IMR-90 (cell line): ENCODE results near the gene NSD2. TPM values are rescaled to one million over a fixed set of nuclear protein-coding genes. Genes with fewer than 3 reads are reported as not detected.

ENCODE experiments used
- ATAC-seq: fragments of 200-7000 bp; cut with Tn5 transposase; 2 replicates; pipeline ENCODE4 v1.9.1; 2020; ENCODE audit warnings: low read depth, mild to moderate bottlenecking, moderate library complexity
- BruUV-seq: library from RNA; stranded (reverse); fragments of 400-500 nt; replicated peaks from 2 replicates; lab custom pipeline; 2021; lab: Mats Ljungman, UMichigan
- CTCF ChIA-PET: fragments of 300-600 bp; formaldehyde crosslinking; extraction: SDS; loops from one replicate; lab custom pipeline; 2021; ENCODE audit warnings: antibody characterized with exemption; lab: Yijun Ruan, JAX
- POLR2A ChIA-PET: fragments of 300-600 bp; sonication (Branson Sonifier 250); formaldehyde crosslinking; loops from one replicate; lab custom pipeline; 2022; ENCODE audit warnings: antibody characterized with exemption; ENCODE audit not compliant: unreplicated experiment; lab: Charles Lee
- DNase-seq: peaks from one replicate; pipeline ENCODE4 v3.0.0; 2013
- H2AFZ ChIP-seq: replicated peaks from 2 replicates; pipeline ENCODE3; 2013; ENCODE audit warnings: low read length, mild to moderate bottlenecking; ENCODE audit not compliant: poor library complexity
- H2AK5ac ChIP-seq: 2 replicates; pipeline ENCODE4 v1.6.1; 2013; ENCODE audit warnings: low read depth, low read length, inconsistent platforms
- H2AK9ac ChIP-seq: replicated peaks from 2 replicates; pipeline ENCODE3; 2013; ENCODE audit warnings: mild to moderate bottlenecking, low read depth, low read length, moderate library complexity; ENCODE audit not compliant: poor library complexity
- H2BK120ac ChIP-seq: 2 replicates; pipeline ENCODE4 v1.6.1; 2013; ENCODE audit warnings: low read depth, low read length, inconsistent platforms
- H2BK15ac ChIP-seq: 3 replicates; pipeline ENCODE4 v1.6.1; 2013; ENCODE audit warnings: low read depth, low read length, inconsistent platforms
- H2BK20ac ChIP-seq: 2 replicates; pipeline ENCODE4 v1.6.1; 2013; ENCODE audit warnings: low read depth, mild to moderate bottlenecking, inconsistent platforms, low read length, moderate library complexity
- H2BK5ac ChIP-seq: 2 replicates; pipeline ENCODE4 v1.6.1; 2013; ENCODE audit warnings: mild to moderate bottlenecking, low read depth, low read length, inconsistent platforms; ENCODE audit not compliant: poor library complexity, severe bottlenecking
- H3K14ac ChIP-seq: replicated peaks from 2 replicates; pipeline ENCODE4 v1.6.1; 2013; ENCODE audit warnings: low read depth, low read length, inconsistent platforms
- H3K18ac ChIP-seq: 2 replicates; pipeline ENCODE4 v1.6.1; 2013; ENCODE audit warnings: low read depth, low read length, control low read depth
- H3K23ac ChIP-seq: 2 replicates; pipeline ENCODE4 v1.6.1; 2013; ENCODE audit warnings: low read depth, low read length, inconsistent platforms
- H3K27ac ChIP-seq: 2 replicates; pipeline ENCODE4 v1.5.1; 2013; ENCODE audit warnings: mild to moderate bottlenecking, control low read depth, low read length; ENCODE audit not compliant: insufficient read depth
- H3K27me3 ChIP-seq: 2 replicates; pipeline ENCODE4 v1.6.1; 2013; ENCODE audit warnings: low read length; ENCODE audit not compliant: control insufficient read depth, insufficient read depth
- H3K36me3 ChIP-seq: 2 replicates; pipeline ENCODE4 v1.6.1; 2013; ENCODE audit warnings: low read length, mixed read lengths; ENCODE audit not compliant: control insufficient read depth, insufficient read depth
- H3K4ac ChIP-seq: 2 replicates; pipeline ENCODE4 v1.6.1; 2013; ENCODE audit warnings: low read depth, low read length, inconsistent platforms
- H3K4me1 ChIP-seq: 2 replicates; pipeline ENCODE4 v1.6.1; 2013; ENCODE audit warnings: low read length, mixed read lengths; ENCODE audit not compliant: control insufficient read depth, insufficient read depth
- H3K4me2 ChIP-seq: 2 replicates; pipeline ENCODE4 v1.6.1; 2013; ENCODE audit warnings: low read depth, mild to moderate bottlenecking, control low read depth, low read length, moderate library complexity
- H3K4me3 ChIP-seq: 2 replicates; pipeline ENCODE4 v1.5.1; 2013; ENCODE audit warnings: low read depth, mild to moderate bottlenecking, control low read depth, low read length, moderate library complexity; ENCODE audit not compliant: insufficient read depth
- H3K56ac ChIP-seq: 2 replicates; pipeline ENCODE4 v1.6.1; 2013; ENCODE audit warnings: low read length, inconsistent platforms; ENCODE audit not compliant: insufficient read depth; ENCODE audit errors: extremely low read depth
- H3K79me1 ChIP-seq, 2 experiments: 2 replicates each; pipeline ENCODE4 v1.6.1; 2013; ENCODE audit warnings: low read length in 2 of 2, inconsistent platforms in 1 of 2, low read depth in 1 of 2
- H3K9ac ChIP-seq: 2 replicates; pipeline ENCODE4 v1.6.1; 2013; ENCODE audit warnings: low read depth, low read length, control low read depth
- H3K9me1 ChIP-seq: 2 replicates; pipeline ENCODE4 v1.6.1; 2013; ENCODE audit warnings: low read length, inconsistent platforms; ENCODE audit not compliant: insufficient read depth
- H3K9me3 ChIP-seq: 2 replicates; pipeline ENCODE4 v1.6.1; 2013; ENCODE audit warnings: low read length; ENCODE audit not compliant: control insufficient read depth, insufficient read depth
- H4K20me1 ChIP-seq: 2 replicates; pipeline ENCODE4 v1.6.1; 2013; ENCODE audit warnings: low read length, inconsistent platforms; ENCODE audit not compliant: insufficient read depth
- H4K5ac ChIP-seq: 2 replicates; pipeline ENCODE4 v1.6.1; 2013; ENCODE audit warnings: mild to moderate bottlenecking, low read depth, low read length, control low read depth
- H4K8ac ChIP-seq, 2 experiments: 2 replicates each; pipeline ENCODE4 v1.6.1; 2013; ENCODE audit warnings: low read depth in 2 of 2, low read length in 2 of 2, control low read depth in 1 of 2, inconsistent platforms in 1 of 2
- H4K91ac ChIP-seq: 2 replicates; pipeline ENCODE4 v1.6.1; 2013; ENCODE audit warnings: low read depth, low read length, inconsistent platforms; ENCODE audit not compliant: insufficient read depth
- BHLHE40 ChIP-seq: fragments of 150-350 bp; IDR thresholded peaks from 2 replicates; pipeline ENCODE4 v1.6.1; 2016; ENCODE audit warnings: mild to moderate bottlenecking, low read depth, low read length
- CHD1 ChIP-seq: IDR thresholded peaks from 2 replicates; pipeline ENCODE4 v1.6.1; 2012; ENCODE audit warnings: low read depth, low read length, improper control_type of control experiment
- MAZ ChIP-seq: IDR thresholded peaks from 2 replicates; pipeline ENCODE4 v1.6.1; 2012; ENCODE audit warnings: low read depth, mild to moderate bottlenecking, low read length, improper control_type of control experiment, moderate library complexity, borderline replicate concordance
- MXI1 ChIP-seq: IDR thresholded peaks from 2 replicates; pipeline ENCODE4 v1.6.1; 2012; ENCODE audit warnings: low read depth, mild to moderate bottlenecking, low read length, moderate library complexity, borderline replicate concordance
- NFE2L2 ChIP-seq: fragments of 150-350 bp; IDR thresholded peaks from 2 replicates; pipeline ENCODE4 v1.6.1; 2016; ENCODE audit warnings: low read depth, mild to moderate bottlenecking, low read length
- POLR2A ChIP-seq: IDR thresholded peaks from 2 replicates; pipeline ENCODE4 v1.6.1; 2012; ENCODE audit warnings: mild to moderate bottlenecking, low read depth, low read length
- RCOR1 ChIP-seq: IDR thresholded peaks from 2 replicates; pipeline ENCODE4 v1.6.1; 2012; ENCODE audit warnings: mild to moderate bottlenecking, low read length, improper control_type of control experiment; ENCODE audit not compliant: insufficient replicate concordance
- RFX5 ChIP-seq: IDR thresholded peaks from 2 replicates; pipeline ENCODE4 v1.8.0; 2012; ENCODE audit warnings: low read depth, mild to moderate bottlenecking, low read length, moderate library complexity
- WGBS, 2 experiments: methylation state at CpG; one replicate each; pipeline versions ENCODE4 v1.1.5 to v1.1.7; 2013; ENCODE audit warnings: missing lambda C conversion rate in 2 of 2; ENCODE audit not compliant: insufficient read length in 1 of 2; ENCODE audit errors: extremely low coverage in 2 of 2; 5-methylcytosine and 5-hydroxymethylcytosine counted together
- dilution Hi-C: fragments of 300-500 bp; cut with HindIII; formaldehyde crosslinking; loops from one replicate; pipeline ENCODE4 v1.14.3; 2018; ENCODE audit warnings: low sequenced_read_pairs; ENCODE audit not compliant: unreplicated experiment
- in situ Hi-C: fragments of 300-500 bp; cut with MboI; formaldehyde crosslinking; loops from 3 replicates; pipeline ENCODE4 v1.14.3; 2019; ENCODE audit warnings: low sequenced_read_pairs, inconsistent platforms, mixed read lengths
- intact Hi-C: fragments of 100-400 bp; cut with micrococcal nuclease; formaldehyde crosslinking; loops from 2 replicates; pipeline ENCODE4 v1.10.0; 2022
- polyA plus RNA-seq, 3 experiments: library from polyadenylated mRNA; depleted of rRNA; stranded (reverse); fragments of >200 nt; gene quantifications; 2 replicates each; pipeline ENCODE4 v1.2.3, GENCODE V29; 2012; ENCODE audit warnings: low replicate concordance in 1 of 3
- total RNA-seq: library from RNA; depleted of rRNA; stranded (reverse); fragments of >200 nt; gene quantifications from 2 replicates; pipeline ENCODE4 v1.2.3, GENCODE V29; 2012
- TF ChIP-seq, protein P1 (sequence below): fragments of 150-350 bp; IDR thresholded peaks from 2 replicates; pipeline ENCODE4 v1.6.1; 2016; ENCODE audit warnings: low read depth, mild to moderate bottlenecking, low read length, moderate library complexity, borderline replicate concordance

The NSD2 gene
- total and polyA plus RNA-seq, 2 of the 4 experiments (the other 2 are of a cell fraction) = 35.9 to 68.1 TPM

GRCh38 chr4:1978226-1978625, 107.0 kb downstream of the NSD2 start:
- TF ChIP-seq BHLHE40 (no peak), RCOR1 (no peak), RFX5 (no peak), MAZ (no peak), POLR2A (no peak), MXI1 (no peak), NFE2L2 (no peak), CHD1 (no peak)
- TF ChIP-seq, protein P1, sequence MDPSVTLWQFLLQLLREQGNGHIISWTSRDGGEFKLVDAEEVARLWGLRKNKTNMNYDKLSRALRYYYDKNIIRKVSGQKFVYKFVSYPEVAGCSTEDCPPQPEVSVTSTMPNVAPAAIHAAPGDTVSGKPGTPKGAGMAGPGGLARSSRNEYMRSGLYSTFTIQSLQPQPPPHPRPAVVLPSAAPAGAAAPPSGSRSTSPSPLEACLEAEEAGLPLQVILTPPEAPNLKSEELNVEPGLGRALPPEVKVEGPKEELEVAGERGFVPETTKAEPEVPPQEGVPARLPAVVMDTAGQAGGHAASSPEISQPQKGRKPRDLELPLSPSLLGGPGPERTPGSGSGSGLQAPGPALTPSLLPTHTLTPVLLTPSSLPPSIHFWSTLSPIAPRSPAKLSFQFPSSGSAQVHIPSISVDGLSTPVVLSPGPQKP = no peak
- H3K14ac ChIP-seq = no peak overlapping the region
- CTCF ChIA-PET = no interaction called here
- intact Hi-C loops = no loop called here
- no peaks in the 10 kb centered on the region for H3K27me3 ChIP-seq
- in situ Hi-C loops = no loop called here
- no peak overlapping the region for H3K4me3 ChIP-seq
- H2BK15ac ChIP-seq = no peak overlapping the region
- BruUV-seq = no TSS peak
- no peak overlapping the region for H2BK5ac ChIP-seq
- H3K56ac ChIP-seq = no peak overlapping the region
- H3K4ac ChIP-seq = no peak overlapping the region
- peaks cover 72% of the 10 kb centered on the region for H3K36me3 ChIP-seq
- no peak for DNase-seq
- H3K4me2 ChIP-seq = no peak overlapping the region
- POLR2A ChIA-PET = no interaction called here
- H3K9me1 ChIP-seq = no peaks in the 10 kb centered on the region; the same call in 1 of the 2 replicates
- H3K4me1 ChIP-seq = no peaks in the 10 kb centered on the region
- no peak overlapping the region for H4K91ac ChIP-seq
- dilution Hi-C loops = no loop called here
- no peak overlapping the region for H3K23ac ChIP-seq
- no peaks in the 10 kb centered on the region for H3K9me3 ChIP-seq
- no peak overlapping the region for H3K27ac ChIP-seq
- peaks cover 4 to 25% of the 10 kb centered on the region in 2 experiments; a peak in 3 of 4 replicates for H3K79me1 ChIP-seq
- H2BK120ac ChIP-seq = no peak overlapping the region
- ATAC-seq = no peak
- no peak overlapping the region for H3K18ac ChIP-seq
- no peak overlapping the region for H2AFZ ChIP-seq
- H2BK20ac ChIP-seq = no peak overlapping the region
- no peak overlapping the region for H3K9ac ChIP-seq
- H4K20me1 ChIP-seq = peaks cover 4% of the 10 kb centered on the region
- H4K5ac ChIP-seq = no peak overlapping the region
- H2AK5ac ChIP-seq = no peak overlapping the region
- no peak overlapping the region for H2AK9ac ChIP-seq
- no peak overlapping the region for H4K8ac ChIP-seq
- WGBS, 2 experiments = 96% methylated on average over 10 of the region's 13 CpGs; no CpG with 5 or more reads in 1 of the 2 experiments
